ENCODE data around the gene GSTT4. TPM values are rescaled to one million over a fixed set of nuclear protein-coding genes. Genes with fewer than 3 reads are reported as not detected.
A peak's percentile ranks its signal among the peaks of the same experiment; 100 is the strongest.
"Not testable (repeated sequence)": the region's sequence is repeated elsewhere in the genome, so short reads cannot be mapped to it uniquely, and the experiment has no call there.

GSTT4 gene
- total RNA-seq, 1 donor from 2014 or later, result not detected

DNA sequence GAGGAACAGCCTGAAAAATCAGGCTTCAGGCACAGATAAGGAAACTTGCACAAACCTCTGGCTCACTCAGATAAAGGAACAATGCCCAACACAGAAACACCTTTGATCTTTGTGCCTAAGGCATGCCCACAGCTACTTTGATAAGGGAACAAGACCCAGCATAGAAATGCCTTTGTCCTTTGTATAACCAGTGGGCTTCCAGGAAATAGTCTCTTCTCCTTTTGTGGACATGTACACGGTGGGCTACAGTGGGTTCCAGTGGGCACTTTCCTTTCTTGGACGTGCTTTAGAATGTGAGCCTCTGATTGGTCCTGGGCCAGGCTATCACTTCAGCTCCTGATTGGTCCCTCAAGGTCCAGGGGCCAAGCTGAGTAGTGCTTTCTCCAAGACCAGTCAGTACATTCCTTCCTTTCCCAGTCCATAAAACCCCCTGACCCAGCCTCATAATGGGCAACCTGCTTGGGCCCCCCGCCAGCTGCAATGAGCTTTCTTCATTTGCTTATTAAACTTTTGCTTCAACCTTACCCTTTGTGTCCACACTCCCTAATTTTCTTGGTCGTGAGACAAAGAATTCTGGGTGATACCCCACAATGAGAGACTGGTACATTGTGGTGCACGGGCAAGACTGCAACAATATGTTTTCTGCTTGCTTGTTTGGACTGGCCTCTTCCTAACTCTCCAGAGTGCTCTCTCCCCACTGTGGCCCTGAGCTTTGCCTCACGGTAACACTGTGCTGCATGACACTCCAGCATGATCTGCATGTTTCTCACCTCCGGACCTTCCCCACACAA, 4.2 kb upstream of the GSTT4 start:
- peak overlapping the region; percentile 57 for H3K27ac Mint-ChIP-seq
- H3K4me3 Mint-ChIP-seq, result no peak overlapping the region
- intact Hi-C loops (cut with micrococcal nuclease), result loop anchor here (10.0 kb wide), 1 partner anchor 545 kb away; the partner anchor contains the start of genes GUCD1 and SNRPD3

DNA sequence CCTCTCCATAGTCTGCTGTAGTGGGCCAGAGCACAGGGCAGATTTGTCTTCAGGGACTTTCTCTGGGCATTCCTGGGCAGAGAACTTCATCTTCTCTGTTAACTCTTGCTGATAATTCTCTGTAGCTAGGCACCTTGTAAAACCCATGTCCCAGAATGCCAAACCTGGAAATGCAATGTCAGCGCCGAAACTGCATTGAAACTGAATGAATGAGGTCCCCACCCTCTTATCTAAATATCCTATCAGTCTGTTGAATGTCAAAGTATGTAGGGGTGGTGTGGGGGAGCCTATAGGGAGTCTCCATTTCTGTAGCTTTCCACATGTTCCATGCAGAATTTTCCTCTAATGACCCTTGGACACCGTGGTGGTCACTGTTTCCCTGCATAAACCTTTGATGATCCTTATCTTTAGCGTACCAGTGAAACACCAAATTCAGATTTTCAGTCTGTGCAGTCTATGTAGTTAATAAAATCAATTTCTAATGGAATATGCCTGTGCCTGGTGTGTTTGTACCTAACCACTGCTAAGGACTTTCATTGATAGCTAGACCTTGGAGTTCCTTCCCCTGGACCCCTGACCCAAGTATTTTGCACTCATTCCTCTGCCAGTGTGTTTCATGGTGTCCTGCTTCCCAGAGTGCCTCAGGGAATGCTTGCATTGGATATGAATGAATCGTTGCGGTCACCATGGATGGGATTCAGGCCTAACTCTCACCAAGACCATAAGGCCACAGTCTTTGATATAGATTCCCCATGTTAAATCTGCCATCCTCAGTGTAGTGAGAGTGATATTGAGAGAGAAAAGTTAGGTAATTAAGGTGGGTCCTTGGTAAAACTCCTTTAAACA, 3.4 kb upstream of the GSTT4 start:
- H3K9me3 Mint-ChIP-seq, result no peaks in the 10 kb centered on the region
- peaks cover 2% of the 10 kb centered on the region for H3K36me3 Mint-ChIP-seq (ENCODE audit: low read depth)
- peak; percentile 54 for DNase-seq
- no peak overlapping the region for H3K27ac Mint-ChIP-seq
- peaks cover 19% of the 10 kb centered on the region for H3K4me1 Mint-ChIP-seq
- no peaks in the 10 kb centered on the region for H3K27me3 Mint-ChIP-seq
- intact Hi-C loops (cut with micrococcal nuclease), result no loop called here
- no peak overlapping the region for H3K4me3 Mint-ChIP-seq

More for the DNA sequence above, 4.2 kb upstream of the GSTT4 start:
- H3K27me3 Mint-ChIP-seq, result no peaks in the 10 kb centered on the region
- H3K36me3 Mint-ChIP-seq (ENCODE audit: low read depth), result peaks cover 2% of the 10 kb centered on the region
- no peaks in the 10 kb centered on the region for H3K9me3 Mint-ChIP-seq
- peak; percentile 54 for DNase-seq
- H3K4me1 Mint-ChIP-seq, result peaks cover 23% of the 10 kb centered on the region

DNA sequence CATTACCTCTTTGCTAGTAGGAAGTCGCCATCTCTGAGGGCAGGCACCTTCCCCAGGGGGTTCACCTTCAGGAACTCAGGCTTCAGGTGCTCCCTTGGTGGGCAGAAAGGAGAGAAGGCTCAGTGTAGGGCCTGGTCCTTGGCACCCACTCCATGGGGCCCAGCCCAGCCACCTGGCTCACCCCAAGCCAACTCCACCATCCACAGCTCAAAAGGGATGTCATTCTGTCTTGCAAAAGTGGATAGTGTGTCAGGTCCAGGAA, 2.7 kb upstream of the GSTT4 start:
- DNase-seq, result no peak

DNA sequence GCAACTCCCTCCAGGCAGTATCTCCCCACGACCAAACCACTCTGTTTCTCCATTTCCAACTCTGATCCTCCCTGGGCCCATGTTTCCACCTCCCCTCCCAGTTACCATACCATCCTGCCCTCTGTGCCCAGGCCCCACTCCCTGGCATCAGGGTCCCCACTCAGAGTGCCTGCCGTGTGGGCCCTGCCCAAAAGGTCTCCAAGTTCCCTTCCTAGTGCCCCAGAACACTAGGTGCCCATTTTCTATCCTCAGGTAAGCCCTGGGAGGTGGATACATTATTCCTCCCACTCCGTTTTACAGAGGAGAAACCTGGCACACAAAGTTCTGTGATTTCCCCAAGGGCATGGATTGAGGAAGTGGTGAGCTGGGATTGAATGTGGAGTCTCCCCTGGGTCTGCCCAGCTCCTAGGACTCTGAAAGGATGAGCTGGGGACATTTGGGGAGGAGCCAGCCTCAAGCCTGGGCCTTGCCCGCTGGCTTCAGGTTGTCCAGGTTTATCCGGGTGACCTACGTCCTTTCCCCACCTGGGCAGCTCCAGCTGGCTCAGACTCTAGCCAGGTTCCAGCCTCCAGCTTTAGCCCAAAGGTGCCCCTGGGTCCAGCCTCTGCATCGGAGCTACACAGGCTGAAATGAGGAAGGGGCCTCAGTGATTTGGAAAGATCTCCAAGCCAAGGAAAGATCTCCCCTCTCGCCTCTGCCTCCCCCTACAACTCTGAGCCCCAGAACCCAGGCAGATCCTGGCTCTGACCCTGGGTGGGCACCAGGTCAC, 2.2 kb upstream of the GSTT4 start:
- Mint-ChIP-seq H3K4me1 (peaks cover 15% of the 10 kb centered on the region), H3K36me3 (ENCODE audit: low read depth) (peaks cover 2% of the 10 kb centered on the region), H3K4me3 (no peak overlapping the region), H3K27me3 (no peaks in the 10 kb centered on the region), H3K27ac (no peak overlapping the region), H3K9me3 (no peaks in the 10 kb centered on the region)
- peak; percentile 60 for DNase-seq
- intact Hi-C loops (cut with micrococcal nuclease), result no loop called here

More for the DNA sequence above, 2.7 kb upstream of the GSTT4 start:
- Mint-ChIP-seq H3K4me1 (peaks cover 17% of the 10 kb centered on the region), H3K27ac (no peak overlapping the region), H3K4me3 (no peak overlapping the region), H3K27me3 (no peaks in the 10 kb centered on the region), H3K36me3 (ENCODE audit: low read depth) (peaks cover 2% of the 10 kb centered on the region), H3K9me3 (no peaks in the 10 kb centered on the region)
- intact Hi-C loops (cut with micrococcal nuclease), result no loop called here

DNA sequence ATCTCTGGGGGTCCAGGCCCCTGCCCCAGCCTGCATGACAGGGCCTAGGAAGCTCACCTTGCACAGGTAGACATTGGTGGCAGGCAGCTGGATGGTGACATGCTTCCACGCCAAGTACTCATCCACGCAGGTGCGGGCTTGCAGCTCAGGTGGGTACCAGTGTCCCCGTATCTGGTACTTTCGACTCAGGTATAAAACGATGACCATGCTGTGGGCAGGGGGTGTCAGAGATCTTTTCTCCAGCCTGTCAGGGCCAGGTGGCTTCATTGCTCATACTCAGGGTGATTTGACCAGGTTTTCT, 1.6 kb upstream of the GSTT4 start:
- intact Hi-C loops (cut with micrococcal nuclease), result no loop called here
- peaks cover 12% of the 10 kb centered on the region for H3K4me1 Mint-ChIP-seq

DNA sequence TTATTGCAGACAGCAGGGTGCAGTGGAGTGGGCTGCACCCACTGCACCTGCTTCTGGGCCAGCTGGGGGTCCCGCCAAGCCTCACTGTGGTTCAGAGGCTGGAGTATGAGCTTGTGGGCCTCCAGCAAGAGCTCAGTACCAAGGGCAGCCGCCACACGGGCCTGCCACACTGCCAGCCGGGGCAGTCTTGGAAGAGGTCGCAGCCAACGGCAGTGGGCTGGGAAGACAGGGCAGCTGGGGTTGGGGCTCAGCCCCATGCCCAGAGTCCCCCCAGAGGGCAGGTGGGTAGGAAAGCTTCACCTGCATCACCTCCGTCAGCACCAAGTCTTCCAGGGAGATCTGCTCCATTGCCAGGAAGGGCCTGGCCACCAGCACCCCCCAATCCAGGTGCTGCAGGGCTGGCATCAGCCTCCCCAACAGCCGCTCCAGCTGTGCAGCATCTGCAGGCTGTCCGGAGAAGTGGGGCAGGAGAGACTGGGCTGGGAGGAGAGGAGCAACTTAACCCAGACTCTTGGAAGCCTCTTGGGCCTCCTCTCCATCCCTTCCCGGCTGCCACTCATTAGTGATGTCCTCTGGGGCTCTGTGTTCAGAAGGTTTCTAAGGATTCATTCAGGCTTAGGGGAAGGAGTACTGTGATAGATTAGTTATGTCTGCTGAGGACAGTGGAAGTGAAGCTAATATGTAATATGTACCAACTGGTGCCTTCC, 1.1 kb upstream of the GSTT4 start:
- Mint-ChIP-seq H3K36me3 (ENCODE audit: low read depth) (peaks cover 2% of the 10 kb centered on the region), H3K27ac (no peak overlapping the region), H3K9me3 (no peaks in the 10 kb centered on the region), H3K4me1 (peaks cover 12% of the 10 kb centered on the region), H3K27me3 (peaks cover 4% of the 10 kb centered on the region), H3K4me3 (no peak overlapping the region)
- DNase-seq, result peak; percentile 56
- intact Hi-C loops (cut with micrococcal nuclease), result no loop called here

More for the DNA sequence above, 1.6 kb upstream of the GSTT4 start:
- Mint-ChIP-seq H3K27ac (no peak overlapping the region), H3K9me3 (no peaks in the 10 kb centered on the region), H3K27me3 (peaks cover 3% of the 10 kb centered on the region), H3K36me3 (ENCODE audit: low read depth) (peaks cover 2% of the 10 kb centered on the region), H3K4me3 (no peak overlapping the region)
- DNase-seq, result no peak

DNA sequence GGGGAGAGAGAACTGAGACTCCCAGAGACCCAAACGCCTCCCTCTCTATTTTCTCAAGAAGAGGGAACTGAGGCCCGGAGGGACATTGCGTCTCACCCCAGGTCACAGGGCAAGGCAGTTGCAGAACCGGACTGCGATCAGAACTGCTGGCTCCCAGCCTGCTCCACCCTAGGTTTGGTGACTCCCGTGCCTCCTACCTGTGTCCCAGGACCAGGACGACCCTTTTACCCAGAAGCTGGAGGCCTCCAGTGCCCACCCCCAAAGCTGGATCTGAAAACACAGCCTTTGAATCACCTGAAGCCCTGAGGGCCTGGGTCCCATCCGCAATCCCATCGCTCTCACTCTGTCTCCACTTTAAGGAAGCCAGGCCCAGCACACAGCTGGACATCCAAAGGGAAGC, 1.4 kb downstream of the GSTT4 start:
- H3K27ac Mint-ChIP-seq, result no peak overlapping the region
- H3K36me3 Mint-ChIP-seq (ENCODE audit: low read depth), result no peaks in the 10 kb centered on the region
- H3K9me3 Mint-ChIP-seq, result no peaks in the 10 kb centered on the region
- no peak overlapping the region for H3K4me3 Mint-ChIP-seq
- intact Hi-C loops (cut with micrococcal nuclease), result no loop called here
- no peaks in the 10 kb centered on the region for H3K4me1 Mint-ChIP-seq
- peak; percentile 55 for DNase-seq
- peaks cover 6% of the 10 kb centered on the region for H3K27me3 Mint-ChIP-seq

DNA sequence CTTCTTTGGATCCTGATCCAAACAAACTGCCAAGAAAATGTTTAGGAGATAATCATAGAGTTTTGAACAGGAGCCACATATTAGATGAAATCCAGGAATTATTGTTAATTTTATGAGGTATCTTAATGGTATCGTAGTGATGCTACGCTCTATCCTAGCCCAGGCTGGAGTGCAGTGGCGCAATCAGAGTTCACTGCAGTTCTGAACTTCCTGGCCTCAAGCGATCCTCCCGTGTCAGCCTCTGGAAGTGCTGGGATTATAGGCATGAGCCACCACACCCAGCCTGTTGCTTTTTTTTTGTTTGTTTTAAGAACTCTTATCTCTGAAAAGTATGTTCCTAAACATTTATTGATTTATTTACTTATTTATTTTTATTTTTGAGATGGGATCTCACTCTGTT, 2.4 kb downstream of the GSTT4 start:
- Mint-ChIP-seq H3K9me3 (no peaks in the 10 kb centered on the region), H3K27ac (no peak overlapping the region), H3K36me3 (ENCODE audit: low read depth) (no peaks in the 10 kb centered on the region), H3K4me1 (peaks cover under 1% of the 10 kb centered on the region), H3K4me3 (no peak overlapping the region), H3K27me3 (peaks cover 7% of the 10 kb centered on the region)
- intact Hi-C loops (cut with micrococcal nuclease), result no loop called here
- DNase-seq, result no peak

DNA sequence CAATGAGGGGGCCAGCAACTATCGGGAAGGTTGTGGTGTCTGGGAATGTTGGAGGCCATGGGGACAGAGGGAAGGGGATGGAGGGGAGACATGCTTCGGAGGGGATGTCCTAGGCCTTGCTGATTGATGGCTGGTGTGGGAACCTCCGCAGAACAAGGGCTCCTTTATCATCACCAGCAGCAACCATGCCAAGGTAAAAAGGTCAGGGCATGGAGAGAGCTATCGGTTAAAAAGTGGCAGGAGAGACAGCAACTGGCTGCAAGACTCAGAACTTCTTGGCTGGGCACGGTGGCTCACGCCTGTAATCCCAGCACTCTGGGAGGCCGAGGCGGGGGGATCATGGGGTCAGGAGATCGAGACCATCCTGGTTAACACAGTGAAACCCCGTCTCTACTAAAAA, 3.0 kb downstream of the GSTT4 start:
- intact Hi-C loops (cut with micrococcal nuclease), result no loop called here
- Mint-ChIP-seq H3K9me3 (no peaks in the 10 kb centered on the region), H3K27me3 (peaks cover 11% of the 10 kb centered on the region), H3K4me1 (peaks cover 4% of the 10 kb centered on the region), H3K36me3 (ENCODE audit: low read depth) (no peaks in the 10 kb centered on the region), H3K27ac (no peak overlapping the region), H3K4me3 (no peak overlapping the region)
- peak; percentile 46 for DNase-seq

DNA sequence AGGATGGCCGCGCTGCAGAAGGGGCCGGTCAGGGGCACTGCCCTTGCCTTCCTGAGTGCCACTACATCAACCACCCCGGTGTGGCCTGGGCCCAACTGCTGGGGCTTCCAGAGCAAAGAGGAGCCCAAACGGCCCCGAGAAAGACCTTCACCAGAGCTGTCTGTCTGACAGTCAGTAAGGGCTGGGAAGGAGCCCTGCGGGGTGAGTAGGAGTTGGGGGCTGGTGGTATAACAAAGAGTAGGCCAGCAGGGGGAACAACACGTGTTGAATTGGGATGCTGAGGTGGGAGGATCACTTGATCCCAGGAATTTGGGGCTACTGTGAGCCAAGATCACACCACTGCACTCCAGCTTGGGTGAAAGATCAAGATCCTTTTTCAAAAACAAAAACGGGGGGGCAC, 3.9 kb downstream of the GSTT4 start:
- no peak overlapping the region for H3K27ac Mint-ChIP-seq
- peaks cover 13% of the 10 kb centered on the region for H3K27me3 Mint-ChIP-seq
- DNase-seq, result peak; percentile 52
- H3K4me3 Mint-ChIP-seq, result no peak overlapping the region
- intact Hi-C loops (cut with micrococcal nuclease), result no loop called here
- peaks cover 6% of the 10 kb centered on the region for H3K4me1 Mint-ChIP-seq
- H3K9me3 Mint-ChIP-seq, result no peaks in the 10 kb centered on the region
- no peaks in the 10 kb centered on the region for H3K36me3 Mint-ChIP-seq (ENCODE audit: low read depth)

DNA sequence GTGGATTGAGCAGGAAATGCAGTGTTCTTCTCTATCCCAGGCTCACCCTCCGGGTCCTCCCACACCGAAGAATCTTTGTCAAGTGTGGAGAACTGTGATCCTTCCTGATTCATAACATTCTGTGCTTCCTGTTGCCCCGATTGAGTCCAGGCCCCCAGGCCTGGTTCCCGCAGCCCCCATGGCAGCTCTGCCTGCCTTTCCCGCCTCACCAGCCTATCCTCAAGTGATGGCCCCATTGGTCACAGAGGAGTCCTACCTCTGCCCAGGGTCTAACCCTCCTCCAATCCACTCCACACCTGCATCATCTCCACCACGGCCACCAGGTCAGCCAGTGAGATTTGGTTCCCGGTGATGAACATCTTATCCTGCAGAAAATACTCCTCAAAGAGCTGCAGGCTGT, 5.5 kb downstream of the GSTT4 start:
- H3K4me3 Mint-ChIP-seq; H3K36me3 Mint-ChIP-seq (ENCODE audit: low read depth); intact Hi-C loops (cut with micrococcal nuclease); H3K9me3 Mint-ChIP-seq; H3K27ac Mint-ChIP-seq; H3K4me1 Mint-ChIP-seq; DNase-seq: not testable (repeated sequence)
- peaks cover 19% of the 10 kb centered on the region for H3K27me3 Mint-ChIP-seq

DNA sequence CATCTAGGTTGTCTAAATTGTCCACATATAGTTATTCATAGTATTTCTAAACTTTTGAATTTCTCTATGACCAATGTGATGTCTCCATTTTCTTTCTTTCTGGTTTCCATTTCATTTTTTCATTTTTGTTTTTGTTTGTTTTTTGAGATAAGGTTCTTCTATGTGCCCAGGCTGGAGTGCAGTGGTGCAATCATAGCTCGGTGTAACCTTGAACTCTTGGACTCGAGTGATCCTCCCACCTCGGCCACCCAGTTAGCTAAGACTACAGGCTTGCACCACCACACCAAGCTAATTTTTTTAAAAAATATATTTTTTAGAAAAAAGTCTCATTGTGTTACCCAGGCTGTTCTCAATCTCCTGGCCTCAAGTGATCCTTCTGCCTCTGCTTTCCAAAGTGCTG, 8.2 kb downstream of the GSTT4 start:
- Mint-ChIP-seq H3K4me1 (peaks cover 7% of the 10 kb centered on the region), H3K36me3 (ENCODE audit: low read depth) (no peaks in the 10 kb centered on the region), H3K27ac (no peak overlapping the region), H3K27me3 (peaks cover 19% of the 10 kb centered on the region), H3K4me3 (no peak overlapping the region), H3K9me3 (no peaks in the 10 kb centered on the region)
- intact Hi-C loops (cut with micrococcal nuclease), result no loop called here
- no peak for DNase-seq

DNA sequence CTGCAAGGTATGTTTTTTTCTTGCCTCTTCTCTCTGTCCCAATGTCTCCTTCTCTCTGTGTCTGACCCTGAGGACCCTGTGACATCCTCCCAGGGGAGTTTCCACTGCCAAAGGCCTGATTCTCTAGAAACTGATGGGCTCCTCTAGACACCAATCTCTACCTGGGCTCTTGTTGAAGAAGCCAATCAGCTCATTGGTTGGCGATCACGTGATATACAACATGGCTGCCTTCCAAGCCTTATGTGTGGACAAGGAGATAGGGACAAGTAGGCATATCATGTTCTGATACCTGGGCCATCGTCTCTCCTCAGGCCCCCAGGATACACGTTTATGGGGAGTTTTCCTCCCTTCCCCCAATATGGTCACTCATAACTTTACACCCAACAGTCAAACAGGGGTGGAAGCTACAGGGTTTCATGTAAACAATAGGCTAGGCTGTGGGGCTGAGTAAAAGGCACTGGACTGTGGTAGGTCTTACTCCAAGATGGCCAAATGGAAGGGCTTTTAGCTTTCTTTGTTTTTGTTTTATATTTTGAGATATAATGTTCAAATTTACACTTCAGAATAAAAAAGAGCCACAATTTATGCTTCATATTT, 11.6 kb downstream of the GSTT4 start:
- H3K27me3 Mint-ChIP-seq, result peaks cover 13% of the 10 kb centered on the region
- peak; percentile 49 for DNase-seq
- H3K27ac Mint-ChIP-seq; H3K4me3 Mint-ChIP-seq; H3K9me3 Mint-ChIP-seq; intact Hi-C loops (cut with micrococcal nuclease); H3K36me3 Mint-ChIP-seq (ENCODE audit: low read depth); H3K4me1 Mint-ChIP-seq: not testable (repeated sequence)
